Keratinocyte (primary cell): ENCODE results near the gene IRX4. TPM values are rescaled to one million over a fixed set of nuclear protein-coding genes. Genes with fewer than 3 reads are reported as not detected.

Experiments
- DNase-seq: peaks from one replicate; pipeline ENCODE4 v3.0.0-alpha.2; 2011; ENCODE audit warnings: low read depth, missing footprints, low spot score
- FAIRE-seq: peaks from 2 replicates; lab custom pipeline; 2011; peaks lifted over from hg19 to GRCh38; lab: Jason Lieb, UNC
- H2AFZ ChIP-seq: 2 replicates; pipeline ENCODE4 v1.6.0; 2012; ENCODE audit warnings: low read length, control low read depth, inconsistent platforms; ENCODE audit not compliant: control insufficient read depth
- H3K27ac ChIP-seq: 2 replicates; pipeline ENCODE4 v1.5.1; 2011; ENCODE audit warnings: low read length; ENCODE audit not compliant: control insufficient read depth, insufficient read depth
- H3K27me3 ChIP-seq: 3 replicates; pipeline ENCODE4 v1.6.0; 2011; ENCODE audit warnings: low read length; ENCODE audit not compliant: control insufficient read depth, insufficient read depth; ENCODE audit errors: extremely low read depth
- H3K36me3 ChIP-seq, 2 experiments: 2 replicates in 1 of 2; 3 replicates in 1 of 2; pipeline ENCODE4 v1.5.1; 2011; ENCODE audit warnings: low read length in 2 of 2, mild to moderate bottlenecking in 1 of 2; ENCODE audit not compliant: control insufficient read depth in 2 of 2, insufficient read depth in 2 of 2; ENCODE audit errors: extremely low read depth in 1 of 2
- H3K4me1 ChIP-seq: 3 replicates; pipeline ENCODE4 v1.5.1; 2011; ENCODE audit warnings: low read length; ENCODE audit not compliant: control insufficient read depth, insufficient read depth; ENCODE audit errors: extremely low read depth
- H3K4me2 ChIP-seq: 3 replicates; pipeline ENCODE4 v1.6.0; 2011; ENCODE audit warnings: low read depth, low read length; ENCODE audit not compliant: control insufficient read depth, insufficient read depth; ENCODE audit errors: extremely low read depth
- H3K4me3 ChIP-seq, 3 experiments: fragments of 200-600 bp in 1 of 3; sonication (generic) in 1 of 3; 2 replicates in 2 of 3; 3 replicates in 1 of 3; pipeline ENCODE4 v1.5.1; 2011 to 2016; ENCODE audit warnings: low read length in 3 of 3, mild to moderate bottlenecking in 3 of 3, control low read depth in 2 of 3, inconsistent platforms in 1 of 3, low read depth in 1 of 3, mixed read lengths in 1 of 3, mixed run types in 1 of 3, moderate library complexity in 1 of 3; ENCODE audit not compliant: control insufficient read depth in 2 of 3, insufficient read depth in 2 of 3; ENCODE audit errors: extremely low read depth in 1 of 3
- H3K79me2 ChIP-seq: 2 replicates; pipeline ENCODE4 v1.6.0; 2012; ENCODE audit warnings: low read length; ENCODE audit not compliant: control insufficient read depth, insufficient read depth
- H3K9ac ChIP-seq: 3 replicates; pipeline ENCODE4 v1.6.0; 2011; ENCODE audit warnings: low read length; ENCODE audit not compliant: control insufficient read depth, insufficient read depth; ENCODE audit errors: extremely low read depth
- H3K9me1 ChIP-seq: 3 replicates; pipeline ENCODE4 v1.6.0; 2011; ENCODE audit warnings: low read length; ENCODE audit not compliant: control insufficient read depth, insufficient read depth; ENCODE audit errors: extremely low read depth
- H3K9me3 ChIP-seq: 2 replicates; pipeline ENCODE4 v1.5.1; 2012; ENCODE audit warnings: low read depth, low read length; ENCODE audit not compliant: control insufficient read depth
- H4K20me1 ChIP-seq: 3 replicates; pipeline ENCODE4 v1.6.0; 2011; ENCODE audit warnings: low read length; ENCODE audit not compliant: control insufficient read depth, insufficient read depth; ENCODE audit errors: extremely low read depth
- CTCF ChIP-seq, 3 experiments: IDR thresholded peaks in 1 of 3; conservative IDR thresholded peaks in 1 of 3; optimal IDR thresholded peaks in 1 of 3; 2 replicates in 2 of 3; 3 replicates in 1 of 3; pipeline versions ENCODE3 to v1.5.1; 2011; ENCODE audit warnings: low read length in 3 of 3, mild to moderate bottlenecking in 3 of 3, moderate library complexity in 2 of 3, control low read depth in 1 of 3, inconsistent platforms in 1 of 3; ENCODE audit not compliant: insufficient read depth in 2 of 3; ENCODE audit errors: extremely low read depth in 1 of 3
- EZH2 ChIP-seq: IDR thresholded peaks from one replicate; pipeline ENCODE4 v1.6.1; 2012; ENCODE audit warnings: inconsistent platforms, mild to moderate bottlenecking, low read length, moderate library complexity
- dilution Hi-C: fragments of 300-500 bp; cut with MboI; formaldehyde crosslinking; loops from one replicate; pipeline ENCODE4 v1.7.0; 2020; ENCODE audit warnings: low sequenced_read_pairs; ENCODE audit not compliant: extremely low pct_ligation_motif_present
- polyA plus RNA-seq, 5 experiments: library from polyadenylated mRNA; depleted of rRNA in 3 of 5; stranded (reverse) in 3 of 5; stranded (forward) in 1 of 5; unstranded in 1 of 5; fragments of >200 nt; gene quantifications; 1 replicate in 1 of 5; 2 replicates in 3 of 5; 3 replicates in 1 of 5; pipeline versions ENCODE4 v1.2.1 to v1.2.3, GENCODE V29; 2011 to 2012; ENCODE audit warnings: missing spikeins in 2 of 5, low read depth in 1 of 5, low replicate concordance in 1 of 5

The IRX4 gene
- polyA plus RNA-seq, 1 donor (not counting 4 experiments of a cell fraction or from before 2014, with no cell fraction given): 18.2 TPM

GRCh38 chr5:1917830-1918487 is 35.2 kb upstream of the IRX4 start:
- Histone ChIP-seq H3K36me3 (no peaks in the 10 kb centered on the region), H4K20me1 (no peaks in the 10 kb centered on the region), H3K9ac (no peak overlapping the region), H3K4me1 (no peaks in the 10 kb centered on the region), H3K4me3 (no peak overlapping the region), H3K79me2 (no peaks in the 10 kb centered on the region), H3K4me2 (no peak overlapping the region), H2AFZ (no peak overlapping the region), H3K27me3 (no peaks in the 10 kb centered on the region), H3K9me3 (no peaks in the 10 kb centered on the region), H3K27ac (no peak overlapping the region), H3K9me1 (no peaks in the 10 kb centered on the region)
- FAIRE-seq (no peak), DNase-seq (no peak)
- dilution Hi-C loops: no loop called here
- TF ChIP-seq EZH2 (no peak), CTCF (optimal IDR thresholded peaks at IDR 0.05 in 1 of 3, IDR thresholded peaks at IDR 0.05 in 1 of 3, conservative IDR thresholded peaks at IDR 0.05 in 1 of 3; ENCODE audit: extremely low read depth in 1 of 3, insufficient read depth in 2 of 3, low read length in 3 of 3) (no peak)

GRCh38 chr5:1916041-1917001 is 33.6 kb upstream of the IRX4 start:
- no peak for TF ChIP-seq EZH2
- no peak for TF ChIP-seq CTCF (optimal IDR thresholded peaks at IDR 0.05 in 1 of 3, IDR thresholded peaks at IDR 0.05 in 1 of 3, conservative IDR thresholded peaks at IDR 0.05 in 1 of 3; ENCODE audit: extremely low read depth in 1 of 3, insufficient read depth in 2 of 3, low read length in 3 of 3)
- Histone ChIP-seq H3K4me2 (no peak overlapping the region), H3K36me3 (no peaks in the 10 kb centered on the region), H3K4me1 (no peaks in the 10 kb centered on the region), H4K20me1 (no peaks in the 10 kb centered on the region), H2AFZ (no peak overlapping the region), H3K9me3 (no peaks in the 10 kb centered on the region), H3K27me3 (no peaks in the 10 kb centered on the region), H3K9ac (no peak overlapping the region), H3K9me1 (no peaks in the 10 kb centered on the region), H3K27ac (no peak overlapping the region), H3K4me3 (no peak overlapping the region), H3K79me2 (no peaks in the 10 kb centered on the region)
- DNase-seq: no peak
- no peak for FAIRE-seq
- dilution Hi-C loops: no loop called here
